HG03565 (cell line): ENCODE measurements around the gene VIP.
"Not testable (repeated sequence)": the region's sequence is repeated elsewhere in the genome, so short reads cannot be mapped to it uniquely, and the experiment has no call there.

ENCODE experiments used
- ATAC-seq: cut with Tn5 transposase; IDR thresholded peaks from one replicate; pipeline ENCODE4 v1.9.1; 2021; ENCODE audit warnings: mild to moderate bottlenecking, moderate library complexity; ENCODE audit not compliant: unreplicated experiment

Gene VIP

DNA sequence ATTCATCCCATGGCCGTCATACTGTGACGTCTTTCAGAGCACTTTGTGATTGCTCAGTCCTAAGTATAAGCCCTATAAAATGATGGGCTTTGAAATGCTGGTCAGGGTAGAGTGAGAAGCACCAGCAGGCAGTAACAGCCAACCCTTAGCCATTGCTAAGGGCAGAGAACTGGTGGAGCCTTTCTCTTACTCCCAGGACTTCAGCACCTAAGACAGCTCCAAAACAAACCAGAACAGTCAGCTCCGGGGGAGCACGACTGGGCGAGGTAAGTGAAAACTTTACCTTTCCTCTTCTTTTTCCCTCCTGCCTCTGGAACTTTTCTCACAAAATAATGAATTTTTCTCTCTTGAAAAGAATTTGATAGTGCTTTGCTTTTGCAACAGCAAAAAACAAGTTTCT is at the start of gene VIP:
Gene VIP (plus strand): TSS at position 104 of the 400 bp plus-strand sequence. CDS start 1,381 bp downstream, outside the sequence.
- no peak for ATAC-seq

DNA sequence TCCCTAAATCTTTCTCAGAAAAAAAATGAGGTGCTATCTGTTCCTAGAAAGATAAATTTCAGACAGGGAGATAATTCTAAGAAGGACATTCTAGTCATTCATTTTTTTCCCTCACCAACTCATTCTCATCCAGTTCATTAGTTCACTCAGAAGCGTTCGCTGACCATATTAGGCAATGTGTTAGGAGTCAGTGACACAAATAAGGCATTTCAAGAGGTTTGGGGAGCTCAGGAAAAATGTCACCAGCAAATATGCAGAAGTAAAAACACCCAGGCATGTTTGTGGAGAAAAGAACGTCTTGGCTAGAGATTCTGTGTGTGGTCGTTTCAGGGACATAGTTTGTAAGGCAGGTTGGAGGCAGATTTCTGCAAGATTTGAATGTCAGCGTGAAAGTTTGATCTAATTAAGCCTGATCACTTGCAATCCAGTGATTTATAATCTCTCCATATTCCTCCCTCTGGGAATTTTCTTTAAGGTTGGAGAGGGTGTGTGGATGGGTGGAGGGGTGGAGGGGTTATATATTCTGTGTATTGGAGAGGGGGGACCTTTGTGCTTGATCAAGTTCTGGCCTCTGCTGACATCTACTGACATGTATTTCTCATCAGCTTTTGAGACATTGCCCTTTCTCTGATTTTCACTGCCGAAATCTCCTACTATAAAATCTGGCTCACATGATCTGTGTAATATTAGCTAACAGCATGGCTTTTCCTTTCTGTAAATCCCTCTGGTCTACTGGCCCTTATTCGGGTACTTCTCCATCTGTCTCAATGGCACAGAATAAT is 49.3 kb upstream of the VIP start:
- no peak for ATAC-seq

DNA sequence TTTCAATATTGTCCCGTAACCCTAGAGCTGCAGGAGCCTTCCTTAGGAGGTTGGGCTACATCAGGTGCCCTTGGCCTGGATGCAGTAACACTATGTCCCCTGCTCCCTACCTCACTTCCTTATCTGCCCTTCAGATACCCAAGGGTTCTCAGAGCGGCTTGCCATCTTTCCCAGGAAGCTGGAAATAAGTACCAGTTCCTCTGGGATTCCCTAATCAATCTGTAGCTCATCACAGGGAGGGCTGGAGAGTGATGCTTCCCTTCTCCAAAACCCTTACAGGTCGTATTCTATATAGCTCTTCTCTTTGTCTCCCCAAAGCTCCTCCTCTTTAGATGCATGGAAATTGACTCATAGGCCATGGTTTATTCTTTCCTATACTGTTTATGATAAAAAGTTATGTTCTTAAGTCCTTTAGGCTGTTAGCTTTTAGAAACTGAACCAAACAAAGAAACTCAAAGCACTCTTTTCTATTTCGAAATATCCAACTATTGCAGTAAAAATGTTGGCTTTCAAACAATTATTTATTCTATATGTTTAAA is 48.7 kb upstream of the VIP start:
- ATAC-seq, result no peak

DNA sequence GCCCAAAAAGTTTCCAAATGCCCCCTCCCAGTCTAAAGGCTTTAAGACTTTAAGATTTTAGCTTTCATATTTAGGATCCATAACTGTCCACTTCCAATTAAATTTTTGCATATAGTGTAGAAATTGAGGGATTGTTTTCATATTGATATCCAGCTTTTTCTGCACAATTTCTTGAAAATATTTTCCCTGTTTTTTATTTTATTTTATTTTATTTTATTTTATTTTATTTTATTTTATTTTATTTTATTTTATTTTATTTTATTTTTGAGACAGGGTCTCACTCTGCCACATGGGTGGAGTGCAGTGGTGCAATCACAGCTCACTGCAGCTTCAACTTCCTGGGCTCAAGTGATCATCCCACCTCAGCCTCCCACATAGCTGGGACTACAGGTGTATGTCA is 46.8 kb upstream of the VIP start:
- ATAC-seq, result not testable (repeated sequence)

DNA sequence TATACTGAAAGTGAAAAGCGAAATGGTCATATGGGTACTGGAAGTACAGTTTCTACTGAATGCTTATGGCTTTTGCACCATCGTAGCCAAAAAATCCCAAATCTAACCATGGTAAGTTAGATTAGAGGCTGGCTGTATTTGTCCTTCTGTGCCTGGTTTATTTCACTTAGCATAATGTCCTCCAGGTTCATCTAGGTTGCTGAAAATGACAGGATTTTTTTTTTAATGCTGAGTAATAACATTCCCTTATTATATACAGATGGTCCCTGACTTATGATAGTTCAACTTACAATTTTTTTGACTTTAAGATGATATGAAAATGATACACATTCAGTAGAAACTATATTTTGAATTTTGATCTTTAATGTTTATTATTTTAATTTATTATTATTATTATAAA is 45.3 kb upstream of the VIP start:
- no peak for ATAC-seq

DNA sequence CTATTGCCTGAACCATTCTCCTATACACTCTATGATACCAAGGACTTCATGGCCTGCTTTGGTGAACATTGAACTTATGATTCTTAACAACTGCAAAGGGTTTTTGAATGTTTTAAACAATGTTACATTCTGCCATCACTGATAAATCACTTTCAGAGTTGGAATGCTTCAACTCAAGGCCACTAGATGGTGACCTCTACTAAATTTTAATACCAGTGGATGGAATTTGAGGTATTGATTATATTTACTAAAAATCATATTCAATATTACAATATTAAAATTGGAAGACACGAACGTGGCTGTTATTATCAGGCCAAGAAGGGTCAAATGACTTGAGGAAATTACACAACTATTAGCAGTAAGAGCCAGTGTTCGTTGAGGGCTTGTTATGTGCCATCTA is 34.3 kb upstream of the VIP start:
- ATAC-seq, result no peak

DNA sequence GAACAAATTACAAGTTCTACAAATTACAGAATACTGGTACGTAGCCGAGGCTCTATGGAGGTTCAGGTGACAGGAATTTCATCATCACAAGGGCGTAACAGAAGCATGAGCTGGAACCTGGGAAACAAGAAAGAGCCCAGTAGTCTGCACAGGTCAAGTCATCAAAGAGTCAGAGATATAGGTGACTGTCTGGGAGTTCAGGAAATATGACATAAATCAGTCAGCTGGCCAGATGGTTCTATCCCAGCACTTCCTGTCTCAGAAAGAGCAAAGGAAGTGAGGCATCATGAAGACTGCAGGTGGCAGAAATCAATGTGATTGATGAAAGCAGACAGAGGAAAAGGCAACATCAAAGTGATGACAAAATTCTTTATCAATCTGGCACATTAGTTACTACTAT is 29.6 kb upstream of the VIP start:
- no peak for ATAC-seq

DNA sequence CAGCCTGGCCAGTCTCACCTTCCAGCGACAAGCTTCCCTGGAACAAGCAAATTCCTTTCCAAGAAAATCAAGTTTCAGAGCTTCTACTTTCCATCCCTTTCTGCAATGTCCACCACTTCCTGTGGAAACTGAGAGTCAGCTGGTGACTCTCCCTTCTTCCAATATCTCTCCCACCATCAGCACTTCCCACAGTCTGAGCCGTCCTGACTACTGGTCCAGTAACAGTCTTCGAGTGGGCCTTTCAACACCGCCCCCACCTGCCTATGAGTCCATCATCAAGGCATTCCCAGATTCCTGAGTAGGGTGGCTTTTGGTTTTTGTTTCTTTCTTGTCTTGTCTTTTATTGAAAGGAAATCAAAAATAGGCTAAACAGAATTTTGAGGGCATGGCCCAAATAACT is 28.6 kb upstream of the VIP start:
- no peak for ATAC-seq

DNA sequence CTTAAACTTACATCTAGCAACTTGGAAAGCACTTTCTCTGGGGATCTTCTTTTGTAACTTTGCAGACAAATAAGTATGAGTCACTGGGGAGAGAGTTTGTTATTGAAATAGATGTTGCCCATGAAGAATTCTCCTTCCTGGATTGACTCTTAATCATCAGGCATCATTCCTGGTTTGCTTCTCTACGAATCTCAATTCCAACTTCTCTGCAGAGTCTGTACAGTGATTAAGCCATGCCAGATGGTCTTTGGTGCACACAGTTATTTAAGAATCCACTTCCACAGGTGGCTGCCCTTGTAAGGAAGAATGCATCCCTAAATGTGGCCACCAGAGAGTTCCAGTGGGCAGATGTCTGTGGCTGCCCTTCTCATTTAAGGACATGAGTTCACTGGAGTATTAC is 27.2 kb upstream of the VIP start:
- ATAC-seq, result no peak

DNA sequence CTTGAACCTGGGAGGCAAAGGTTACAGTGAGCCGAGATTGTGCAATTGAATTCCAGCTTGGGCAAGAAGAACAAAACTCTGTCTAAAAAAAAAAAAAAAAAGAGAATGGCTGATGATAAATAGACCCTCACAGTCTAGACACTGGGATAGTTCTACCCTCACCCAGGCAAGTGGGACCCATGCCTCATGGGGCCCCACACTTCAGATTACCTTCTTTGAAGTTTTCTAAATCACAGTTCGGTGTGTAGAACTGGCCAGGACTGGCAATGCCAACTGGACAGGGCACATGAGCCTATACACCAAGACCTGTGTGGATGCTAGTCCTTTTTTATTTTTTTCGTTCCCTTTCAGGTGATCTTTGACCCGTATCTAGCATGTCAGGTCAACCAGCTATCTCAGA is 24.3 kb upstream of the VIP start:
- ATAC-seq, result no peak

DNA sequence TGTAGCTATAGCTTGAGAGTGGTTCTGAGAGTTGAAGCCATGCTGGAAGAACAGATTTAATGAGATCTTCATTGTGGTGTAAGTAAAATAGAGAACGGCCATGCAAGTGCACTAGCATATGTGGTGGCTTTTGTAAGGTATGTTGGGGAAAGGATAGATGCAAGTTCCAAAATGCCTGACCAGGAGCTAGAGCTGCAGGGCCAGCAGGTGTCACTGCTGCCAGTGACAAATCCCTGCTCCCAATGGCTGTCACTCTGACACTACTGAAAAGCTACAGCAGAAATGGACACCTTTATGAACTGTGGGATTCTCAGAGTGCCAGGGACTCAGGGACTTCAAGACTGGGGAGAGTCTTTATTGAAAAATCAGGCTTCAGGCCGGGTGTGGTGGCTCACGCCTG is 23.1 kb upstream of the VIP start:
- no peak for ATAC-seq

DNA sequence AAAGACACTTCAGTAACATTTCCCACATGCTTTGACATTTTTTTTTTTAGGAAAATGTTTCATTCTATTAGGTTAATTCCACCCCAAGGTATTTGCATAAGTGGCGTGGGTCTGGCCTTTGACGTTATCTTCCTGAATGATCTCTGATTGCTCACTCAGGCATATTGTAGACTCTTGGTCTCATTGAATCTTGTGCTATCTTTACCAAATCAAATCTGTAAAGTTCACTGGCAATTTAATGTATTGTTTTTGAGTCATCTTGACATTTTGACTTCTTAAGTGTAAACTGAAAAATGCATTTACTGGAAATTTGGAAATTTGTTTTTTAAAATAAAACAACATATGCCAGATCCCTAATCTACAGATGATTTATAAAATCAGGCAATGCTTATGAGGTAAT is 16.0 kb upstream of the VIP start:
- ATAC-seq, result no peak

DNA sequence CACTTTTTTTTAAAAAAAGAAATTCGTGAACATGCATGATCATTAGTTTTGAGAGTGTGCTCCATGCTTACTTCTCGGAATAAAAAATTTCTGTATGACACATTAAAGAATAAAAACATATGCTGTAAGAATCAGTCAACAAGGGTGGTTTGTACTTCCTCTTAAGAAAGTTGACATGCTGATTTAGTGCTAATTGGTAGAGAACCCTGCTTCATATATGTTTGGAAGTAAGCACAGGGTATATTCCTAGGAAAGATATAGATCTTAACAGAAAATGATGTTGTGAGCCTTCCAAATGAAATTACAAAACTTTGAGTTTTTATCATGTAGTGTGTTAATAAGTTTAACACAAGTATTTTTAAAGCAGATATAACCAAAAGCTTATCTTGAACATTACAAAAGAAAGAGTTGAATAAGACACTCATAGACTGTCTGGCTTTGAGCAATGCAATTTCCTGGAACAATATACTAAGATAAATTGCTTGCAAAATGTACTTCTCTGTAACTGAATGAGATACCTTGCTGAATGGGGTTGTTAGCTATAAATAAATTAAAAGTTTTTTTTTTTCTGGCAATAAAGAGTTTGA is 13.8 kb upstream of the VIP start:
- ATAC-seq, result no peak

DNA sequence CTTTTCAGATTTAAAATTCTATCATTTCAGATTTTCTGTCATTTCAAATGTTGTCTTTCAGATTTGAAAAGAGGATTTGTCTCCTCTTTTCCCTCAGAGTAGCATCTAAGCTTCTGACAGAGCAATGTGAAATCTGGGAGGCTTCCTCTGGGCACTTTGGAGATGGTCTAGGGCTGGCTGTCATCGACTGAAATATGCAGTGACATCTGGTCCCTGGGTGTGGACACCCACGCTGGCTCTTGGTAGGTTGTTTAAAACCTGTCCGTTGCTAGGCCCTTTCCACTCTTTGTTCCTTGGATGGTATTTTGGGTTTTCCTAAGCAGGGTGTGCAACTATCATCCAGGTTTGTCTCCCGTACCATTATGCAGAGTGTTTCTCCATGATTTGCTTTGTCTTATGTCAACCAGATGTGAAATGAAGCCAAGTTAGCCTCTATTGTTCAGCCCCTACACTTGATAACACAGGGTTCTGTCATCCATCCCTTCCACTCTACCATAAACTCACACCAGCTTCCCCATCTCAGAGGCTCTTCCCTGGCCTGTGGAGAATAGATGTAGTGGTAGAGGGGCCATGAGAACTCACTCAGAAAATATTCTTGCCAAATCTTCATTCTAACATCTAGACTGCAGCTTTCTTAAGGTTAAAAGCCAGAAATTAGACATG is 5.0 kb upstream of the VIP start:
- ATAC-seq, result no peak

DNA sequence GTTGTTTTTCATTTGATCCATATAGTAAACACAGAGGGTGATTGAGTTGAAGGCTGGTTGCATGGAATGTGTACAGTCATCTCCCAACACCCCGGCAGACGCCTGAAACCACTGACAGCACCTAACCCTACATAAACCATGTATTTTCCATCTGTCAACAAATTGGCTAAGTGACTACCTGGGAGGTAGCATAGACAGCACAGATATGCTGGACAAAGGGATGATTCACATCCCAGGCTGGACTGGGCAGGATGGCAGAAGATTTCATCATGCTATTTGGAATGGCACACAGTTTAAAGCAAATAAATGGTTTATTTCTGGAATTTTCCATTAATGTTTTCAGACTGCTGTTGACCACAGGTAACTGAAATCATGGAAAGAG is 4.4 kb upstream of the VIP start:
- ATAC-seq, result no peak

DNA sequence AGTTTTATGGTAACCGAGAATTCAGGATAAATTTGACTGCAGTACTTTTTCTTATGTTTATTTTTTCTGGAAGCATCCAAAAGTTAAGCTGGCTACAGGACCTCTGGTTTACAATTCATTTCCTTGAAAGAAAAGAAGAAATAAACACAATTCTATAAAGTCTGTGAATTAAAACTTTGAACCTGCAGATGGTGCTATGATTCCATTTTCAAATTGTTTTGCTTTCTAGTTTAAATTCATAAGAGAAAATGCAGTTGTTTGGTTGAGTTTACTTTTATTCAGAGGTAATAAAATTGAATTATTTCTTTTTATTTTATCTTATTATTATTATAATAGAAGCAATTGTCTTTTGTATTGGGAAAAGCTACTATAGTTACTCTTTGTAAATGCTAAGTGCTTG is 1.8 kb upstream of the VIP start:
- no peak for ATAC-seq

DNA sequence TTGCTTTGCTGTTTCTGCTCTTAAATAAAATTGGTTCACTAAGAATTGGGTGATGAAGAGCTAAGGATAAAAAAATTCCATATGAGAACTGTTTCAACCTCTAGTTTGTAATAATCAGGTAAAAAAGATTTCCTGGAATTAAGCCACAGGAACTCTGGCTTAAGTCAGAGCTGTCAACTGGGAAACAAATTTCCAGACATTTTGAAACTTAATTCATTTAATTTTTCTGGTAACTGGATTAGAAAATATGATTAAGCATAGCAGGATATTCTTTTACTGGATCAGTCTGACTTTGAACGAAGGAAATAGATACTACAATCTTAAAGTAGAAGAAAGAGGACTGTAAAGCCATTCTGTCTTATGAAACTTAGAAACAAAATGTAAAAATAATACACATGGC is 1.3 kb upstream of the VIP start:
- no peak for ATAC-seq

DNA sequence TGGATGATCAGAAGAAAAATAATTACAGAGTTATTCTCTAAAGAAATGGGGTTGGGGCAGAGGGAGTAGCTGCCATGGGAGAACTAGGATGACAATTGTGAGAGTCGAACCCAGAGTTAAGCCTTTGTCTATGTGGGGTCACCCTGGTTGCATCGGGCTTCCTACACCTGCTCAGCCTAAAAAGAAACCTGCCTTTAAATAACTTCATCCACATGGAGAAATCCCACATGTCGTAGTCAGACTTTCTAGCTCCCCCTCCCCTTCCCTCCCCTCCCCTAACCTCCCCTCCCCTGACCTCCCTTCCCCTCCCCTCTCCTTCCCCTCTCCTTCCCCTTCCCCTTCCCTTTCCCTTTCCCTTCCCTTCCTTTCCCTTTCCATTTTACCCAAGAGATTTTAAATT is 14.7 kb downstream of the VIP start:
- no peak for ATAC-seq

DNA sequence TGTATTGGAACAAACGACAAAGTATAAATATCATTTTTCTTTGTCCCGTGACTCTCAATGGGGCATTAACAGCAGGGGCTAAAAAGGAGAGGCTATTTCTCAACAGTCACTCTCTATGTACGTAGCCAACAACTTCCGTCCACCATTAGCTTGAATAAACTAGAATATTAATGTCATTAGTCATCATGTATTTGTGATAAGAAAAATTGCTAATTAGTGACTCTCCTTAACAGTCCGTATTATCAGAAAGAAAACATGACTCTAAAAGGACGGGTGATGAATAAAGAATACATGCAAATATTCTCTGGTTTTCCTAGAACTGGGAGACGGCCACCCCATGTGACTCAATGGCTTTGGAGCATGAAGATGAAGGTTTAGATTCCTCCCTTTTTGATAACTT is 18.6 kb downstream of the VIP start:
- no peak for ATAC-seq

DNA sequence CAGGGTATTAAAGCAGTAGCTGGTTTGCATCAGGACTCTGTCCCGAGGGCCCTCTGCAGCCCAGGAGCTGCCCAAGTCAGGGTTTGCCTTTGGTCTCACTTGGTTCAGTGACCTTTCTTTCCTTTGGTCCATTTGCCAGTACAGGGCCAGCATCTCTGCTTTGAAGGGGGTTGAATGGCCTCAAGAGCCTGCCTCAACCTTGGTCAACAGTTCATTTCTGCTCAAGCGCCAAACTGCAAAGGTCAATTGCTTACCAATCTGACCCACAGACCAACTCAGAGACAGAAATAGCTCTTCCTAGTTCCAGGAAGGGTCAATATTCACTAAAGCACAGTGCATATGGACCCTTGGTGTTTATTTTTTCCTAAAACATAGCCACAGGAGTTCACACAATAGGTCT is 19.4 kb downstream of the VIP start:
- no peak for ATAC-seq

DNA sequence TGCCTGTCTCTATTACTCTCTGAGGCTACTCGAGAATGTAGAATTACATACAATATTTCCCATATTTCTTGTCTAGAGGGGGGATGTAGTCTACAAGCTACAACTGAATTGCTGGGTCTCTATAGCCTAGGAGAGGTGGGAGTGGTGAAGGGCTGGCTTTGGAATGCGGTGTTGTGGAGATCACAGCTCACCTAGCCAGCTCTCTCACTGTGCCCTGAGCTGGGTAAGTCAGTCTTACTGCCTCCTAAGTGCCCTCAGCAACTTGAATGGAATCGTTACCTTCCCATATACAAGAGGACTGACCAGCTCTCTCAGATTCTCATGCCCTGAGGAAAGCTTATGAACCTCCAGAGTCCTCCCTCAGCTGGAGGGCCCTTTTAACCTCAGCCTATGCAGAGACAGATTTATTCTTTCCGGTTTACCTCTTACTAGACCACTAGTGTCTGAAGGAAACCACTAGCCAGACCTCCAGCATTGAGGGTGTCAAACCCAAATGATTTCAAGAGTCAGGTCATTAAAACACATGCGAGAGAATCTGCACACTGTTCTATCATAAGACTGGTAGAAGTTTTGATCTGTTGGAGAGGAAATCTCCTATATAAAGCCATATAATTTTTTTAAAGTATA is 20.6 kb downstream of the VIP start:
- no peak for ATAC-seq

DNA sequence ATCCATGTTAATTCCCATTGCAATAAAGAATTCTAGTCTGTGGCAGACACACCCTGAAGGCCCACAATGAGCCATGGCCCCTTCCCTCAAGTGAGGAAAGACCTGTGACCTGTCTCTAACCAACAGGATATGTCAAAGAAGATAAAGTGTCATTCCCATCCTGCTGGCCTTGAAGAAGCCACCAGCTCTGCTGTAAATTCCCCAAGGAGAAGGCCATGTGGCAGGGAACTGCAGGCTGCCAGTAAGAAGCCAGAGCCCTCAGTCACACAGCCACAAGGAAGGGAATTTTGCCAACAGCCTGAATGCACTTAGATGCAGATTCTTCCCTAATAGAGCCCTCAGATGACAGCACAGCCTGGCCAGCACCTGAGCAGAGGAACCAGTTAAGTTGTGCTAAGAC is 24.8 kb downstream of the VIP start:
- no peak for ATAC-seq
